GM18519 (cell line): Measurements from ENCODE around the gene NYAP2.

Experiments used
- ATAC-seq: cut with Tn5 transposase; IDR thresholded peaks from one replicate; pipeline ENCODE4 v1.9.1; 2021; ENCODE audit warnings: mild to moderate bottlenecking, moderate library complexity; ENCODE audit not compliant: unreplicated experiment, low FRiP score

The NYAP2 gene

DNA sequence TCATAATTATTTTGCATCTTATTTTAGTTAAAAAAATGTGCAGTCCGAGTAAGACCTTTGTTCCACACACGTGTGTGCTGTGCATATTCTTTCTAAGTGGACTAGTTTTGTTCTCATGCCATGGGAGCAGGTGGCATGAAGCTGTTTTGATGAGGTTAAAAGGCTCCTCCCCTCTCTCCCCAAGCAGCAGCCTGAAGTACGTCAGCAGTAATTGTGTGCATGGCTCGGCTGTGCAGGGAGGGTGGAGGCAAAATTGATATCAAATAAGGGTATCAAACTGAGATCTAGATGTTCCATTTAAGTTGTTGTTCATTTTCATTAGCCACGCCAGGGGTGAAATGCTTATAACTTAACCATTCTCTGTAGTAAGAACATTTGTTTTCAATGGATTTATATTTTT is at the start of gene NYAP2:
TSS of gene NYAP2 (plus strand) at position 207 of the 400 bp plus-strand sequence. CDS start 9,171 bp downstream, outside the sequence.
- ATAC-seq: no peak

- no peak for ATAC-seq
Measured at GRCh38 chr2:225353579-225354085, 45.9 kb upstream of the NYAP2 start.

DNA sequence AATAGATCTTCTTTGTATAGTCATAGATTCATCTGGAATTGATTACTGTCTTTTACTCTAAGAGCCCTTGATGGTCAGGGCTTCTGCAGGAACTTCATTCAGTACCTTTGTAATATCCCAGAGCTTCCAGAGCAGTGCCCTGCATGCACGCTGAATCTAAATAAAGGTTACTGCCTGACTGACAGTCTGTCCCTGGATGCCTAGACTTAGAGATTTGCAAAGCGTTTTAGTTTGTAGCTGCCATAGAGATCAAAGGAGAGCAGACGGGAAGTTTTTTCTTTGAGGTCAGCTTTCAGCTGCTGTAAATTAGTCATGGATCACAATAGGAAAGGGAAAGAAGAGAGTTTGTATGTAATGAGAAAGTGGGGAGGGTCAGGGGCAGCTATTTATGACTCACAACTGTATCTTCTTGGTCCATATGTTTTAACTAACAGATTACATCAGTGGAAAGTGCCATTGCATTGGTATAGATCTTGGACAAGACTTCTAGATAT is 45.2 kb upstream of the NYAP2 start:
- no peak for ATAC-seq

GRCh38 chr2:225355788-225356187 is 43.7 kb upstream of the NYAP2 start:
- ATAC-seq: no peak

DNA sequence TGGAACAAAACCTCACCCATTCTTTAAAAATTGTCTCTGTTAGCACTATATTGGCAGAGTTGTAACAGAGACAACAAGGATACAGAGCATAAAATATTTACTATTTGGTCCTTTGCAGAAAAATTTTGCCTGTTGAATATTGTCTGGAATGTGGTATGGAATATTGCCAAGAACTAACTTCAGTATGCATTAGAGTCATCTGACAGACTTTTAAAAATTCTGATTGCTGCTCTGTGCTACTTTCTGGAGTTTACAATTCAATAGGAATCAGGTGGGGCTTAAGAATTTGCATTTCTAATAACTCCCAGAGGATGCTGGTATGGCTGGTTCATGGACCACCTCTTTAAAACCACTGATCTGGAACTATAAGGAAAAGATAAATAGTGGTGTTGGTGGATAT is 32.8 kb upstream of the NYAP2 start:
- ATAC-seq: no peak

DNA sequence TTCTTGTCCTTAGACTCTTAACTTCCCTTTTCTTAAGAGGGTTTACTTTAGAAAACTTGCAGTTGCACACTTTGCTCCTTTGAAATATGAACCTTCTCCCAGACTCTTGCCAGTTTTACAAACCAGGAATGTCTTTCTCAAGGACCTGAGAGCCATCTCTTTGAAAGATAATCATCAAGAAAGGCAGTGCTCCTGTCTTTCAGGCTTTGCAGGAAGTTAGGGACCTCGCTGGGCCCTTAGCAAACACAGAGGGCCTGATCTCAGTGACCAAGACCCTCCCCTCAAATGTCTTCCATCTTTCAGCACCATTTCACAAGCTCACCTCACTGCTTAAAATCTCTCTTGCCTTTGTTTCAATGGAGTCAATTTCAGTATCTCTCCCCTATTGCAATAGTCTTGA is 32.0 kb upstream of the NYAP2 start:
- ATAC-seq: no peak

GRCh38 chr2:225378984-225379383 is 20.5 kb upstream of the NYAP2 start:
- ATAC-seq: no peak

DNA sequence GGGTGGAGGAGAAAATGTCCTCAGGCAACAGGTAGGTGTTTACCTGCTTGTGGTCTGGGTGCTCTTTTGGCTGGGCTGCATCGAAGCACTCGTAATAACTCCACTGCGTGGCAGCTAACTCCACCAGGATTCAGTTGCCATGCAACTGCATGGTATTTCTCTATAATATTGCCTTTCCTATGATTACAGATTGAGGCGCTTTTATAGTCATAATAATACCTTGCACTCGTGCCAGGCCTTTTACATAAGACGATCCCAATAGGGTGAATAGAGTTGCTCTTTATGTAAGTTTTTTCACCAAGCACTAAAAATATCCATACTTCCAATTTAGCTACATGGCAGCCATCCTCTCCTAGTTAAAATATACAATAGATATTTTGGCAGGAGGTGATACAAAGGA is 19.7 kb upstream of the NYAP2 start:
- no peak for ATAC-seq

DNA sequence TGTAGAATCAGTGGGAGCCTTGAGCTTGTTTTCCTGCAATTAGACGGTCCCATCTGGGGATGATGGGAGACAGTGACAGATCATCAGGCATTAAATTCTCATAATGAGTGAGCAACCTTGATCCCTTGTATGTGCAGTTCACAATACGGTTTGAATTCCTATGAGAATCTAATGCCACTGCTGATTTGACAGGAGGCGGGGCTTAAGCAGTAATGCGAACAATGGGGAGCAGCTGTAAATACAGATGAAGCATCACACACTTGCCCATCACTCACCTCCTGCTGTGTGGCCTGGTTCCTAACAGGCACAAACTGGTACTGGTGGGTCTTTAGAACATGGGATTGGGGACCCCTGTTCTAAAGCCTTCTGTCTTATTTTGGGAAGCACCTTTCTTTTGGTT is 17.9 kb upstream of the NYAP2 start:
- no peak for ATAC-seq

DNA sequence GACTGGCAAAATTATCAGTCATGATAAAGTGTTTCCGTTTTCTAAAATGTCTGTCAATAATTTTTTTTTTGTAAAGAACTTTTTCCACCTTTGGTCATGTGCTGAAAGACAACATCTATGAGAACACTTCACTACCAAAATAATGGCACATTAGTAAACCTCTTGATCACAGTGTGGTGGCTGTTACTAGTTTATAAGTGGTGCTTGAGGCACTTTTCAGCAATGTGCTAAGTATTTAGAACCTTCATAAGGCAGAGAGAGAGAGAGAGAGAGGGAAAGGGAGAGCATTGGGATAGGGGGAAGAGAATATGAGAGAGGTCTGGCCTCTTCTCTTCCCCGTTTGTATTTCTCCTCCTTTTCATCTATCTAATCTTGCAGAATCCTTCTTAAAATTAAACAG is 1.1 kb upstream of the NYAP2 start:
- ATAC-seq: no peak

DNA sequence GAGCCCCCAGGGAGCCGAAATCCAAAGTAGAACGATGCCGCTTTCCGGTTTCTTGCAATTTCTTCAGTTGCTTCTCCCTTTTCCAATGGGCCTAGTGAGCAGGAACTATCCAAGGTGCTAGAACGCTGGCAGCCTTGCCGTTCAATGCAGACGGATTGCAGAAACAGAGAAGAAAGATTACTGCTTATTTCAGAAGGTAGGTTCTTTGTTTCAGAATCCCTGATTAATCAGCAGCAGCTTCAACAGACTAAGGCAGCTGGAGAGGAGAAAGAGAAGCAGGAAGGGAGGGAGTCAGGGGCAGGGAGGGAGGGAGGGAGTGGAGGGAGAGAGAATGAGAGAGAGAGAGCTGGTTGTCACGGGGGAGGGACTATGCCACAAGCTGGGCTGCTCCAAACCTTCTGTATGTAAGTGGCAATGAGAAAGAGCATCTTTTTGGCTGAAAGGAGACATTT is 576 bp downstream of the NYAP2 start:
- no peak for ATAC-seq

GRCh38 chr2:225400546-225401400 is 1.3 kb downstream of the NYAP2 start:
- no peak for ATAC-seq

DNA sequence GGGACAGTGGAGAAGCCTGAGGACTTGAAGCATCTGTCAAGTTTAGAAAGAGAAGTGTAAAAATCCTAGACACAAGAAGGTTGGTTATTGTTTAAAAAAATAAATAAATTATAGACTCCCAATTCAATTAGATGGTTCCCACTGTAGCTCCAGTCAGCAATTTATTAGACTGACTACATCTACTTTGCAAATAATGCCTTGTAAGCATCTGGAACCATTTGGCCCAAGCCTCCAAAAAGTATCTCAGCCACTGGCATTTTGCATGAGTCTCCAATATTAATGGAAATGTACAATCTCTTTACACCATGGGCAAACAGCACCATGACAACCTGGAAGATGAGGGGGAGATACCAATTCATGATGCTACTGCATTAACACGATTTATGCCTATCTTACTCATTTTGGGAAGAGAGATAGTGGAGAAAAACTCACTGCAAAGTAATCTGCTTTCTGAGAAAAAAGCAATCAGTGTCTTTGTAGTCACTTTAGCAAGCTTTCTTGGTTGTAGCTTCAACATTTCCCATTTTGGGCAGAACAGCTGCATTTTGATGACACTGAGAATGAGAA is 2.8 kb downstream of the NYAP2 start:
- ATAC-seq: no peak

DNA sequence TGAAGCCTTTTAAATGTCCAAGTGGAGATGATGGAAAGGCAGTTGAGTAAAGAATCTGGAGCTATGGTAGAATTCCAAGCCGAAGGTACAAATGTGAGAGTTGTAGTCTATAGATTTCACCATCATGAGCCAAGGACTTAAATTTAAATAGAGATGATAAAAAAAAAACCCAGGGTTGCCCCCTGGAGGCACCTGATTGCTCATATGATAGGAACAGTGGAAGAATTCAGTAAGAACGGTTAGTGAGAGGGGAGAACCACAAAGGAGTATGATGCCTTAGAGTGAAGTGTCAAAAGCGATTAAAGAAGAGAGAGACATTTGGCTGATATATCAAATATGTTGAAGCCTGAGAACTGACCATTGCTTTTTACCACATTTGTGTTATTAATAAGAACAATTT is 11.9 kb downstream of the NYAP2 start:
- ATAC-seq: no peak

- ATAC-seq: no peak
Measured at GRCh38 chr2:225413786-225414185, 14.3 kb downstream of the NYAP2 start.

GRCh38 chr2:225414902-225415301 is 15.4 kb downstream of the NYAP2 start:
- no peak for ATAC-seq

GRCh38 chr2:225415341-225415740 is 15.8 kb downstream of the NYAP2 start:
- ATAC-seq: no peak

DNA sequence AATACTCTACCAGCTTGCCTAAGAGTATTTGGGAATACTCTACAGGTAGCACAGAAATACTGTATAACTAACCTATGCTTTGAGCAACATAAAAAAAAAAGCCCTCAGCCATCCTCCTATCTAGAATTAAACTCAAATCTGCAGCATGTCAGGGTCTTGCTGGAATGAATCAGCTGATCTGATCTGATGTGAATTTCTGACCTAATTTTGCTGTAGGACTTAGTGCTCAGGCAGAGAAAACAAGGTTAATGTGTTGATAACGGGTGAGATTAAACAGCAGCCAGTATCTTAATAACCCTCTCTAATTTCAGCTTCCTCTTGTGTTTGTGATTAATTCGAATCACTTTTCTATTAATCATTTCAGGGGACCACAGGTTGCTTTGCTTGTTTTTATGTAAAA is 16.3 kb downstream of the NYAP2 start:
- ATAC-seq: no peak

DNA sequence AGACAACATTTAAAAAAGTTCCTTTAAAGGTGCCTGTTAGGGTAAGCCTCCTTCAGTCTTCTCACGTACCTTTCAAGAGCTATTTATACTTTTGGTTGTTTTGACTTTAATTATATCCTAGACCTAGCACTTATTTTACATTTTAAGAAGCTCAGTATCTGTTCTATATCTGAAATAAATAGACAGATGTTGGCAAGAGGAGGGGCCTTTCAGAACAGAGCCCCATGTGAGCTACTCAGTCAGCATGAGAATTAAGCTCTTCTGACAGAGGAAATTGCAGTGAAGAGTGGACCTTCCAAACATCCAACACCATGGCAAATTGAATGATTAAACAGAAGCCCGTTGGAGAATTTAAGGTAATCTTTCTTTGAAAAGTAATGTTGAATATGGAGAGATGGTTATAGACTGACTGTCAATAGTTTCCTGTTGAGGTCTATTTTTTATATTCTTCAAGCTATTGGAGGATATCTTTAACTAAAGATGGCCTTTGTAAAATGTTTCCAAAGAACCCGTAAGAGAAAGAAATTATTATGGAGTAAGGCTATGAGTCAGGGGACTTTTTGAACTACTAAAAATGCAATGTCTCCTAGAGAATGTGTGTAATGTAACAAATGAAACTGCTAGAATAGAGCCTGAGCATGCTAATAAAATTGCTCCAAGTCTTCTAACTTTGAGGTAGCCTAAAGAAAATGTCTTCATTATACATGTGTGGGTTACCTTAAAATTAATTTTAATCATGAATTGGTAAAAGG is 17.3 kb downstream of the NYAP2 start:
- ATAC-seq: no peak

- no peak for ATAC-seq
Measured at GRCh38 chr2:225419033-225419432, 19.5 kb downstream of the NYAP2 start.

DNA sequence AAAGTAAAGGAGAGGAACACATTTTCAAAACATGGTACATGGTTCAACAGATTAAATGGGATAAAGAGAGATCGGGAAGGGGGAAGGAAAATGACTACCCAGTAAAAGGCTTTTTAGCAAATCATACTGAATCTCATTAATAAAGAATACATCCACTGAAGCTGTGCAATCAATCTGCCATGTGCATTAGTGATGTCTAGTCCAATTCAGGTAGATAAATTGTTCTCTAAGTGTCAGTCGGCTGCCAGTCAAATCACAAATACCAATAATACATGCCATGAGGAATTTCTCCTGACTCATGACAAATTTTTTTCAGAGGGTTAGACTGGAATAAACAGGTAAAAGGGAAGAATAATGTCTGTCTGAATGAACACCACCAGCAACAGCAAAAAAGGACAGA is 22.6 kb downstream of the NYAP2 start:
- ATAC-seq: no peak
